GM12878 (cell line): ENCODE data around the gene USP54. TPM values are rescaled to one million over a fixed set of nuclear protein-coding genes. Genes with fewer than 3 reads are reported as not detected.

Experiments used
- ASH2L ChIP-seq: fragments of 300-600, 200-600 bp; sonication (generic); IDR thresholded peaks from 2 replicates; pipeline ENCODE4 v1.6.1; 2017; ENCODE audit warnings: low read depth, mild to moderate bottlenecking, borderline replicate concordance
- ATF7 ChIP-seq: fragments of 450-650 bp; IDR thresholded peaks from 2 replicates; pipeline ENCODE4 v1.6.1; 2016; ENCODE audit warnings: low read depth, mild to moderate bottlenecking
- BRCA1 ChIP-seq: IDR thresholded peaks from 2 replicates; pipeline ENCODE4 v1.6.1; 2011; ENCODE audit warnings: low read depth, low read length, improper control_type of control experiment
- CBFB ChIP-seq: IDR thresholded peaks from 2 replicates; pipeline ENCODE4 v1.6.1; 2016; ENCODE audit warnings: antibody characterized with exemption, low read depth
- CREB1 ChIP-seq: IDR thresholded peaks from 2 replicates; pipeline ENCODE4 v1.6.1; 2012; ENCODE audit warnings: low read depth, mild to moderate bottlenecking, inconsistent platforms
- DPF2 ChIP-seq: fragments of 450-650 bp; IDR thresholded peaks from 2 replicates; pipeline ENCODE4 v1.6.1; 2017; ENCODE audit warnings: mild to moderate bottlenecking
- ELK1 ChIP-seq: IDR thresholded peaks from 2 replicates; pipeline ENCODE4 v1.6.1; 2012; ENCODE audit warnings: low read depth, low read length, improper control_type of control experiment
- FOXK2 ChIP-seq: fragments of 450-650 bp; IDR thresholded peaks from 2 replicates; pipeline ENCODE4 v1.6.1; 2017; ENCODE audit warnings: mild to moderate bottlenecking, moderate library complexity
- HDGF ChIP-seq: fragments of 450-650 bp; IDR thresholded peaks from 2 replicates; pipeline ENCODE4 v1.6.1; 2016; ENCODE audit warnings: antibody characterized with exemption
- IRF5 ChIP-seq: fragments of 450-650 bp; IDR thresholded peaks from 2 replicates; pipeline ENCODE4 v1.6.1; 2017; ENCODE audit warnings: borderline replicate concordance
- LARP7 ChIP-seq: fragments of 450-650 bp; IDR thresholded peaks from 2 replicates; pipeline ENCODE4 v1.6.1; 2017; ENCODE audit warnings: mild to moderate bottlenecking
- MEF2B ChIP-seq: fragments of 450-650 bp; IDR thresholded peaks from 2 replicates; pipeline ENCODE4 v1.6.1; 2018; ENCODE audit warnings: mild to moderate bottlenecking, moderate library complexity; ENCODE audit not compliant: partially characterized antibody, poor library complexity, severe bottlenecking
- NFYA ChIP-seq: IDR thresholded peaks from 2 replicates; pipeline ENCODE4 v1.6.1; 2011; ENCODE audit warnings: low read depth, mild to moderate bottlenecking, low read length, improper control_type of control experiment, borderline replicate concordance
- NR2C1 ChIP-seq: fragments of 450-650 bp; IDR thresholded peaks from 2 replicates; pipeline ENCODE4 v1.6.1; 2017; ENCODE audit warnings: antibody characterized with exemption, mild to moderate bottlenecking, moderate library complexity
- NR2F1 ChIP-seq: fragments of 450-650 bp; conservative IDR thresholded peaks from 2 replicates; pipeline ENCODE4 v1.6.1; 2017; ENCODE audit warnings: mild to moderate bottlenecking
- POLR2A ChIP-seq: IDR thresholded peaks from 2 replicates; pipeline ENCODE4 v1.6.1; 2011; ENCODE audit warnings: low read depth, mild to moderate bottlenecking, low read length
- POLR2AphosphoS2 ChIP-seq: IDR thresholded peaks from 2 replicates; pipeline ENCODE4 v1.6.1; 2011; ENCODE audit warnings: low read depth, mild to moderate bottlenecking, low read length, improper control_type of control experiment, moderate library complexity
- POLR2AphosphoS5 ChIP-seq: IDR thresholded peaks from 2 replicates; pipeline ENCODE4 v1.6.1; 2011; ENCODE audit warnings: mild to moderate bottlenecking, low read length, inconsistent platforms
- SMAD1 ChIP-seq: fragments of 450-650 bp; IDR thresholded peaks from 2 replicates; pipeline ENCODE4 v1.6.1; 2018; ENCODE audit warnings: mild to moderate bottlenecking, low read depth; ENCODE audit not compliant: partially characterized antibody
- SMARCA5 ChIP-seq: fragments of 450-650 bp; IDR thresholded peaks from 2 replicates; pipeline ENCODE4 v1.6.1; 2017; ENCODE audit warnings: mild to moderate bottlenecking
- SP1 ChIP-seq: IDR thresholded peaks from one replicate; pipeline ENCODE4 v1.6.1; 2011; ENCODE audit warnings: low read depth, low read length
- STAT3 ChIP-seq: IDR thresholded peaks from 2 replicates; pipeline ENCODE4 v1.6.1; 2011; ENCODE audit warnings: low read depth, low read length, improper control_type of control experiment
- TBL1XR1 ChIP-seq: IDR thresholded peaks from 2 replicates; pipeline ENCODE4 v1.6.1; 2012; ENCODE audit warnings: low read depth, low read length, improper control_type of control experiment
- WRNIP1 ChIP-seq: IDR thresholded peaks from 2 replicates; pipeline ENCODE4 v1.6.1; 2011; ENCODE audit warnings: low read depth, low read length, improper control_type of control experiment, borderline replicate concordance
- ZBED1 ChIP-seq: IDR thresholded peaks from 2 replicates; pipeline ENCODE4 v1.6.1; 2016; ENCODE audit warnings: borderline replicate concordance
- ZNF217 ChIP-seq: fragments of 450-650 bp; IDR thresholded peaks from 2 replicates; pipeline ENCODE4 v1.6.1; 2017; ENCODE audit warnings: antibody characterized with exemption, mild to moderate bottlenecking
- ZNF24 ChIP-seq: fragments of 450-650 bp; IDR thresholded peaks from 2 replicates; pipeline ENCODE4 v1.6.1; 2017; ENCODE audit warnings: antibody characterized with exemption, mild to moderate bottlenecking
- ZNF687 ChIP-seq: fragments of 450-650 bp; IDR thresholded peaks from 2 replicates; pipeline ENCODE4 v1.6.1; 2017; ENCODE audit warnings: mild to moderate bottlenecking, moderate library complexity
- polyA plus RNA-seq, 11 experiments: library from polyadenylated mRNA; depleted of rRNA in 4 of 11; unstranded in 6 of 11; stranded (reverse) in 5 of 11; fragments of >200 nt; fragmentation: Nextera tagmentation in 4 of 11; fragmentation: Illumina TruSeq in 1 of 11; extraction: Ambion mirVana in 4 of 11; extraction: Trizol in 1 of 11; gene quantifications; 1 replicate in 1 of 11; 2 replicates in 10 of 11; pipeline versions ENCODE4 v1.2.1 to v1.2.3, GENCODE V29; 2011 to 2016; ENCODE audit warnings: inconsistent platforms in 2 of 11, missing spikeins in 2 of 11, low read depth in 1 of 11
- total RNA-seq, 4 experiments: library from RNA; depleted of rRNA in 3 of 4; stranded (reverse); fragments of >200 nt in 3 of 4; fragmentation: Illumina TruSeq in 1 of 4; extraction: Trizol in 1 of 4; gene quantifications; 2 replicates each; pipeline versions ENCODE4 v1.2.1 to v1.2.3, GENCODE V29; 2013 to 2021

USP54 gene
- total and polyA plus RNA-seq, 10 of the 15 experiments (the other 5 are each of a cell fraction or from before 2014, with no cell fraction given), result 0.93 to 10.5 (median 5.5) TPM

DNA sequence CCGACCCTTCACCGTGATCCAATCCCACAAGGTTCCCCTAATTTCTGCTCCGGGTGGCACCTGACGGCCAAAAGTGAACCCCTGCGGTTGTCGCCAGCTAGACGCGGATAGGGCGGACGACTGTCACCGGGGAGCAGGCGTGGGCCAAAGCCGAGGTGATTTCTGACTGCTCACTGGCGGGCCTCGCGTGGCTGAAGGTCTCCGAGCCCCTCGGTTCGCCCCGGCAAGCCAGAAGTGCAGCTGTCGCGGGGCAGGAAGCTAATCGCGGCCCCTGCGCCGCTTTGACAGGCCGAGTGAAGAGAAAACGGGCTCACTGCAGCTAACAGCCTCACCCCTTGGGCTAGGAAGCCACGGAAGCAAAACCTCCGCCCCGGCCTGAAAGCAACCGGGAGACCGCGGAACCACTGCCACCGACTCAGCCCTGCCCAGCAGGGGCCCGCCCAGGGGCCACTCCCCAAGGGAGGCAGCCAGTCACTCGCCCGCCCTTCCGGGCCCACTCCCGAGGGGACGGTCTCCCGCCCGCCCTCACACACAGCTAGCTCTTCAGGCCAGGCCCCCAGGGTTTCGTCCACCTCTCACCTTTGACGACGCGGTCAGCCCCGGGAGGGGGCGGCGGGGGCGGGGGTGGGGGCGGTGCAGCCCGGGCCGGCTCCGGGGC lies 95.8 kb downstream of the USP54 start (continued):
- TF ChIP-seq ELK1, result peak; percentile 34; the same call in 1 of the 2 replicates
- peak; percentile 48 for TF ChIP-seq SP1
- TF ChIP-seq HDGF, result peak; percentile 23; the same call in 1 of the 2 replicates
- TF ChIP-seq NR2F1, result peak; percentile 79
- TF ChIP-seq LARP7, result peak; percentile 89
- TF ChIP-seq ZBED1, result no peak; the same call in 1 of the 2 replicates
- TF ChIP-seq POLR2AphosphoS2, result peak; percentile 78; the same call in 1 of the 2 replicates
- TF ChIP-seq ATF7, result peak; percentile 42; the same call in 1 of the 2 replicates
- peak; percentile 17; the same call in 1 of the 2 replicates for TF ChIP-seq TBL1XR1
- TF ChIP-seq IRF5, result no peak
- peak; percentile 67 for TF ChIP-seq ZNF687
- no peak for TF ChIP-seq NFYA
- TF ChIP-seq CBFB, result peak; percentile 52
- peak; percentile 83 for TF ChIP-seq DPF2
- 0 out of 2 replicates have a peak, but pooled peaks have one; percentile 19 for TF ChIP-seq ZNF217
- TF ChIP-seq STAT3, result no peak
- TF ChIP-seq SMARCA5, result 0 out of 2 replicates have a peak, but pooled peaks have one; percentile 63
- 0 out of 2 replicates have a peak, but pooled peaks have one; percentile 18 for TF ChIP-seq ZNF24
- peak; percentile 80; the same call in 1 of the 2 replicates for TF ChIP-seq POLR2AphosphoS5
- TF ChIP-seq MEF2B, result peak; percentile 82
- peak; percentile 58; the same call in 1 of the 2 replicates for TF ChIP-seq NR2C1
- no peak for TF ChIP-seq SMAD1
- TF ChIP-seq CREB1, result 0 out of 2 replicates have a peak, but pooled peaks have one; percentile 5
- TF ChIP-seq ASH2L, result peak; percentile 84; the same call in 1 of the 2 replicates
- TF ChIP-seq POLR2A, result peak; percentile 94
- no peak for TF ChIP-seq WRNIP1
- peak; percentile 45; the same call in 1 of the 2 replicates for TF ChIP-seq FOXK2
- TF ChIP-seq BRCA1, result no peak
